Testis (tissue), 3 donors: Measurements from ENCODE around the gene MYO19. TPM values are rescaled to one million over a fixed set of nuclear protein-coding genes. Genes with fewer than 3 reads are reported as not detected.
"Not testable (repeated sequence)": the region's sequence is repeated elsewhere in the genome, so short reads cannot be mapped to it uniquely, and the experiment has no call there.

Experiments
- DNase-seq: peaks from one replicate; pipeline ENCODE4 v3.0.0-alpha.2; 2019
- H3K27ac ChIP-seq, 2 donors: fragments of 200-600 bp; sonication (generic); one replicate each; pipeline ENCODE4 v1.5.1; 2019
- H3K27me3 ChIP-seq: fragments of 200-600 bp; sonication (generic); one replicate; pipeline ENCODE4 v1.5.1; 2019
- H3K36me3 ChIP-seq: fragments of 200-600 bp; sonication (generic); one replicate; pipeline ENCODE4 v1.5.1; 2017; ENCODE audit warnings: low read depth; ENCODE audit errors: missing control alignments
- H3K4me1 ChIP-seq: fragments of 200-600 bp; sonication (generic); one replicate; pipeline ENCODE4 v1.5.1; 2019
- H3K4me3 ChIP-seq, 2 donors: fragments of 200-600 bp; sonication (generic); one replicate each; pipeline ENCODE4 v1.5.1; 2017 to 2019
- H3K9me3 ChIP-seq: fragments of 200-600 bp; sonication (generic); one replicate; pipeline ENCODE4 v1.5.1; 2017
- CTCF ChIP-seq, 3 experiments: fragments of 450-650 bp in 2 of 3; fragments of 200-600 bp in 1 of 3; sonication (generic) in 1 of 3; IDR thresholded peaks; one replicate each; pipeline ENCODE4 v1.5.1; 2016 to 2019; ENCODE audit warnings: antibody characterized with exemption in 3 of 3, mild to moderate bottlenecking in 2 of 3, moderate library complexity in 1 of 3
- POLR2A ChIP-seq: fragments of 450-650 bp; IDR thresholded peaks from one replicate; pipeline ENCODE4 v1.6.1; 2017; ENCODE audit warnings: antibody characterized with exemption, mild to moderate bottlenecking, moderate library complexity
- WGBS, 2 donors: methylation state at CpG; one replicate each; pipeline ENCODE4 v1.1.5; 2018; 5-methylcytosine and 5-hydroxymethylcytosine counted together
- intact Hi-C: fragments of 100-400 bp; cut with DNase I; formaldehyde crosslinking; loops from one replicate; pipeline ENCODE4 v1.15.1; 2023; ENCODE audit warnings: low total_unique reads
- polyA plus RNA-seq: library from polyadenylated mRNA; stranded (reverse); fragments of 350-450 nt; fragmentation: Illumina TruSeq; extraction: RNeasy Lipid Tissue Mini Kit (QIAGEN cat#74804); gene quantifications from one replicate; pipeline ENCODE4 v1.2.3, GENCODE V29; 2014; ENCODE audit warnings: low read depth, low replicate concordance; ENCODE audit not compliant: insufficient read depth
- total RNA-seq, 2 donors: library from RNA; depleted of rRNA; stranded (reverse); fragments of >200 nt; gene quantifications; one replicate each; pipeline ENCODE4 v1.2.3, GENCODE V29; 2016

MYO19 gene
- total and polyA plus RNA-seq, 3 donors from 2014 or later = 52.2 to 163 (median 128) TPM

DNA sequence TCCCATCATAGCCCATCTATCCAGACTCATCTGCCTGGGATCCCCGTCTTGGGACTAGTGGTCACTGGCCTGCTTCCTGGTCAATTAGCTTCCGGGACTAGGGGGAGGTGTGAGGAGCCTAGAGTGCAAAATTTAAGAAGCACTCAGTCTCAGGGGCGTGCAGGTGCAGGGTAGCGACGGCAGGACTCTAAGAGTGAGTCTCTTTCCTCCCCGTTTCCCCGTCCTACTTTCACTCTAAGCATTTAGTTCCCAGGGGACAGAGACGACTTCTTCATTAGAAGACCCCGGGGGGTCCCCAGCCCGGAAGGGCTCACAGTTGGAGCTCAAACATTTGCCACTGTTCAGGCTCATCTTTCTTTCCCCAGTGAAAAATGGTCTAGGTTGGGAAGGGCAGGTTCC lies 48.9 kb downstream of the MYO19 start:
- Histone ChIP-seq H3K27ac (no peak overlapping the region), H3K4me1 (peaks cover 11% of the 10 kb centered on the region), H3K9me3 (no peaks in the 10 kb centered on the region), H3K4me3 (peak overlapping the region; percentile 74 to 85), H3K27me3 (no peaks in the 10 kb centered on the region), H3K36me3 (no peaks in the 10 kb centered on the region)
- intact Hi-C loops = no loop called here
- TF ChIP-seq CTCF (IDR thresholded peaks at IDR 0.05) = no peak
- no peak for TF ChIP-seq POLR2A
- no peak for DNase-seq
- 23 to 33% methylated on average over 9 to 10 of the region's 10 CpGs for WGBS, 2 donors

DNA sequence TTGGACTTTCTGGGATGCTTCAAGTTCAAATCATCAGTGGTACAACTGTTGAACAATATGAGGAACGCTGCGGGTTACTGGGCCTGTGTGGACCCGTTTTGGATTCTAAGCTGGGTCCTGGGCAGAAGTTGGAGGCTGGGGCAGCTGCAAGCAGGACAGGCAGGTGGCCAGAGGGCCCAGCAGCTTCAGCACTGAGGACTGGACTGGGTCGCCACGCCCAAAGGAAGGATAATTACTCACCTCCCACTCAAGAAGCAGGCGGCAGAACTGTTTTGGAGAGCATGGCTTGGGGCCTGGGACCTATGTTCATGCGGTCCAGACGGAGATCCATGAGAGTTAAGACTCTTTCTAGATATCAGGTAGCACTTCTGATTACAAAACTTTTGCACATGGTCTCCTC lies 49.6 kb downstream of the MYO19 start:
- DNase-seq = no peak
- peaks cover 11% of the 10 kb centered on the region for H3K4me1 ChIP-seq
- TF ChIP-seq CTCF (IDR thresholded peaks at IDR 0.05) (no peak), POLR2A (no peak)
- intact Hi-C loops = no loop called here
- H3K36me3 ChIP-seq = no peaks in the 10 kb centered on the region
- H3K9me3 ChIP-seq = no peaks in the 10 kb centered on the region
- no peak overlapping the region for H3K4me3 ChIP-seq
- H3K27me3 ChIP-seq = no peaks in the 10 kb centered on the region
- WGBS, 2 donors = 72 to 88% methylated on average over 7 to 8 of the region's 8 CpGs
- H3K27ac ChIP-seq = no peak overlapping the region

- H3K4me3 ChIP-seq, H3K36me3 ChIP-seq, DNase-seq, H3K9me3 ChIP-seq, intact Hi-C loops, H3K27me3 ChIP-seq, H3K27ac ChIP-seq: not testable (repeated sequence)
- WGBS, 2 donors = 84 to 85% methylated on average over 7 of the region's 7 CpGs
- H3K4me1 ChIP-seq = peaks cover 11% of the 10 kb centered on the region
Measured at GRCh38 chr17:36484021-36484420, 50.6 kb downstream of the MYO19 start.

DNA sequence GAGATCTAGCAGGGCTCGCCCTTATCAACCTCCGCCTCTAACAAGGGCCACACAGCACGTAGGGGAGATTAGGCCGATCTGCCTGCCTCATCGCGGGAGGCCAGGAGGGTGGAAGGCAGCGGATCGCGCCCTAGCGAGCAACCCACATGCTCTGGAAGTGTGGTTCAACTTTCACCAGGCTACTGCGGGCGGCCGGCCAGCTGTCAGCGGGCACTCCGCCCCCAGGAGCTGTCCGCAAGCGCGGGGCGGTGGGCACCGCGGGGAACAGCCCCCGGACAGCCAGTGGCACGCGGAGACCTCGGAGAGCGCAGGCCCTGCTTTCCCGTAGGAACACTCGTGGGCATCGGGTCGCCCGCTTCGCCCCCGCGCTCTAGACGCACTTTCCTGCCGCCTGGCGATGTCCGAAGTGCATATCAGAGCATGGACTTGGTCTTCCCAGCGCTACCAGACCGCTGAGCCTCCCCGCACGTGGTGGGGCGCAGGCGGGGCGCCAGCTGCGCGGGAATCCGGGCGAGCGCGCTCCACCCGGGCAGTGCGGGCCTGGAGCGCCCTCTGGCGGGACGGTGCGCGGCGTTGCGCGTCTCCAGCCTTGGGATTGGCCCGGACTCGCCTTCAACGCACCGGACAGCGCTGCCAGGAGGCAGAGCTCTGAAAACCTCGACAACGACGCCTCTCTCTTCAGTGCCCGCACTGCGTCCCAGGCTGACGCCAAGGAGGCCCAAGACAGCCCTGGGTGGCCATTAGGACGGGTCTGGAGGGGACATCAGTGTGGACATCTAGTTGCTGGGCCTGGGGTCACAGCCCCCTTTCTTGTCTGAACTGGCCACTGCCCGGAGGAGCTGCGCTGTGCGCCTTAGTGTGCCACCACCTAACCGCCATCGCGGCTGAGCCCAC lies 51.8 kb downstream of the MYO19 start:
- H3K4me1 ChIP-seq = peaks cover 6% of the 10 kb centered on the region
- intact Hi-C loops = no loop called here
- 7 to 40% methylated on average over 4 to 50 of the region's 79 CpGs for WGBS, 2 donors
- H3K27ac ChIP-seq = no peak overlapping the region
- H3K9me3 ChIP-seq = no peaks in the 10 kb centered on the region
- peak overlapping the region; percentile 34 to 47 for H3K4me3 ChIP-seq
- peak; percentile 64 to 89 (median 86) for TF ChIP-seq CTCF (IDR thresholded peaks at IDR 0.05)
- no peak for TF ChIP-seq POLR2A
- no peaks in the 10 kb centered on the region for H3K36me3 ChIP-seq
- H3K27me3 ChIP-seq = no peaks in the 10 kb centered on the region
- DNase-seq = peak; percentile 90

GRCh38 chr17:36481829-36482228 lies 52.8 kb downstream of the MYO19 start:
- intact Hi-C loops = no loop called here

More at GRCh38 chr17:36481829-36482228, 52.8 kb downstream of the MYO19 start:
- DNase-seq = no peak
- Histone ChIP-seq H3K4me3 (no peak overlapping the region), H3K27me3 (no peaks in the 10 kb centered on the region), H3K9me3 (no peaks in the 10 kb centered on the region), H3K27ac (no peak overlapping the region), H3K36me3 (no peaks in the 10 kb centered on the region), H3K4me1 (no peaks in the 10 kb centered on the region)
- TF ChIP-seq POLR2A (no peak), CTCF (IDR thresholded peaks at IDR 0.05) (no peak)
- 48 to 64% methylated on average over 7 of the region's 7 CpGs for WGBS, 2 donors
